ENCODE data around the gene JOSD1. TPM values are rescaled to one million over a fixed set of nuclear protein-coding genes. Genes with fewer than 3 reads are reported as not detected.

The JOSD1 gene
- total RNA-seq, 1 experiment from 2014 or later, result 58.5 TPM

- no peak for DNase-seq
- Mint-ChIP-seq H3K4me3 (ENCODE audit: low read depth, unreplicated experiment) (no peak overlapping the region), H3K4me1 (ENCODE audit: low read depth, unreplicated experiment) (peaks cover 52% of the 10 kb centered on the region), H3K27ac (ENCODE audit: unreplicated experiment) (no peak overlapping the region), H3K9me3 (ENCODE audit: low read depth, unreplicated experiment) (no peaks in the 10 kb centered on the region), H3K36me3 (ENCODE audit: insufficient read depth, unreplicated experiment) (peaks cover 54% of the 10 kb centered on the region), H3K27me3 (ENCODE audit: unreplicated experiment) (no peaks in the 10 kb centered on the region)
- intact Hi-C loops (cut with micrococcal nuclease; ENCODE audit: unreplicated experiment), result no loop called here
- TF ChIP-seq CTCF (IDR thresholded peaks at IDR 0.05; ENCODE audit: unreplicated experiment), result no peak
- BruUV-seq (replicated peaks), result no TSS peak
- CTCF ChIA-PET, result no interaction called here
Observed at GRCh38 chr22:38715852-38716251, 15.1 kb upstream of the JOSD1 start.

- H3K27ac Mint-ChIP-seq (ENCODE audit: unreplicated experiment), result no peak overlapping the region
Observed at GRCh38 chr22:38715176-38715764, 14.5 kb upstream of the JOSD1 start.

GRCh38 chr22:38713921-38714320 lies 13.2 kb upstream of the JOSD1 start:
- Mint-ChIP-seq H3K27me3 (ENCODE audit: unreplicated experiment) (no peaks in the 10 kb centered on the region), H3K9me3 (ENCODE audit: low read depth, unreplicated experiment) (no peaks in the 10 kb centered on the region), H3K27ac (ENCODE audit: unreplicated experiment) (peak overlapping the region; percentile 16), H3K36me3 (ENCODE audit: insufficient read depth, unreplicated experiment) (peaks cover 42% of the 10 kb centered on the region), H3K4me1 (ENCODE audit: low read depth, unreplicated experiment) (peaks cover 68% of the 10 kb centered on the region), H3K4me3 (ENCODE audit: low read depth, unreplicated experiment) (no peak overlapping the region)
- no peak for TF ChIP-seq CTCF (IDR thresholded peaks at IDR 0.05; ENCODE audit: unreplicated experiment)
- DNase-seq, result no peak
- intact Hi-C loops (cut with micrococcal nuclease; ENCODE audit: unreplicated experiment), result no loop called here
- no TSS peak for BruUV-seq (replicated peaks)
- CTCF ChIA-PET, result no interaction called here

More at GRCh38 chr22:38715176-38715764, 14.5 kb upstream of the JOSD1 start:
- CTCF ChIA-PET, result interaction anchor here (0.6 kb wide), 1 partner anchor 145 kb away, joined by 5 read pairs; the partner anchor contains the start of gene DMC1
- H3K36me3 Mint-ChIP-seq (ENCODE audit: insufficient read depth, unreplicated experiment), result peaks cover 55% of the 10 kb centered on the region
- no peaks in the 10 kb centered on the region for H3K9me3 Mint-ChIP-seq (ENCODE audit: low read depth, unreplicated experiment)
- intact Hi-C loops (cut with micrococcal nuclease; ENCODE audit: unreplicated experiment), result no loop called here
- DNase-seq, result no peak
- H3K4me3 Mint-ChIP-seq (ENCODE audit: low read depth, unreplicated experiment), result no peak overlapping the region
- BruUV-seq (replicated peaks), result no TSS peak
- no peak for TF ChIP-seq CTCF (IDR thresholded peaks at IDR 0.05; ENCODE audit: unreplicated experiment)
- no peaks in the 10 kb centered on the region for H3K27me3 Mint-ChIP-seq (ENCODE audit: unreplicated experiment)
- H3K4me1 Mint-ChIP-seq (ENCODE audit: low read depth, unreplicated experiment), result peaks cover 57% of the 10 kb centered on the region

- Mint-ChIP-seq H3K27me3 (ENCODE audit: unreplicated experiment) (no peaks in the 10 kb centered on the region), H3K27ac (ENCODE audit: unreplicated experiment) (no peak overlapping the region), H3K4me1 (ENCODE audit: low read depth, unreplicated experiment) (peaks cover 69% of the 10 kb centered on the region), H3K9me3 (ENCODE audit: low read depth, unreplicated experiment) (no peaks in the 10 kb centered on the region), H3K36me3 (ENCODE audit: insufficient read depth, unreplicated experiment) (peaks cover 39% of the 10 kb centered on the region), H3K4me3 (ENCODE audit: low read depth, unreplicated experiment) (no peak overlapping the region)
- no peak for TF ChIP-seq CTCF (IDR thresholded peaks at IDR 0.05; ENCODE audit: unreplicated experiment)
- DNase-seq, result no peak
- intact Hi-C loops (cut with micrococcal nuclease; ENCODE audit: unreplicated experiment), result no loop called here
- BruUV-seq (replicated peaks), result no TSS peak
- CTCF ChIA-PET, result no interaction called here
Observed at GRCh38 chr22:38712486-38713207, 11.9 kb upstream of the JOSD1 start.

Measured in Calu3 (cell line).